IMR-90 (cell line): ENCODE measurements around the gene POU2F1.

Experiments used
- CEBPB ChIP-seq: IDR thresholded peaks from 2 replicates; pipeline ENCODE4 v1.6.1; 2012; ENCODE audit warnings: low read depth, low read length, improper control_type of control experiment
- CHD1 ChIP-seq: IDR thresholded peaks from 2 replicates; pipeline ENCODE4 v1.6.1; 2012; ENCODE audit warnings: low read depth, low read length, improper control_type of control experiment
- CTCF ChIP-seq: conservative IDR thresholded peaks from 2 replicates; pipeline ENCODE4 v1.5.1; 2012; ENCODE audit warnings: mild to moderate bottlenecking, low read depth, low read length, improper control_type of control experiment
- ELK1 ChIP-seq: fragments of 150-350 bp; IDR thresholded peaks from 2 replicates; pipeline ENCODE4 v1.6.1; 2016; ENCODE audit warnings: low read depth, mild to moderate bottlenecking, low read length, moderate library complexity, borderline replicate concordance
- MAFK ChIP-seq: IDR thresholded peaks from 2 replicates; pipeline ENCODE4 v1.6.1; 2012; ENCODE audit warnings: low read depth, low read length, improper control_type of control experiment
- MAZ ChIP-seq: IDR thresholded peaks from 2 replicates; pipeline ENCODE4 v1.6.1; 2012; ENCODE audit warnings: low read depth, mild to moderate bottlenecking, low read length, improper control_type of control experiment, moderate library complexity, borderline replicate concordance
- MXI1 ChIP-seq: IDR thresholded peaks from 2 replicates; pipeline ENCODE4 v1.6.1; 2012; ENCODE audit warnings: low read depth, mild to moderate bottlenecking, low read length, moderate library complexity, borderline replicate concordance
- POLR2A ChIP-seq: IDR thresholded peaks from 2 replicates; pipeline ENCODE4 v1.6.1; 2012; ENCODE audit warnings: mild to moderate bottlenecking, low read depth, low read length
- RAD21 ChIP-seq: IDR thresholded peaks from 2 replicates; pipeline ENCODE4 v1.6.1; 2012; ENCODE audit warnings: low read length, improper control_type of control experiment
- RFX5 ChIP-seq: IDR thresholded peaks from 2 replicates; pipeline ENCODE4 v1.8.0; 2012; ENCODE audit warnings: low read depth, mild to moderate bottlenecking, low read length, moderate library complexity
- SMC3 ChIP-seq: fragments of 150-350 bp; IDR thresholded peaks from 2 replicates; pipeline ENCODE4 v1.6.1; 2016; ENCODE audit warnings: low read depth, mild to moderate bottlenecking, antibody characterized with exemption, low read length, moderate library complexity
- USF2 ChIP-seq: fragments of 150-350 bp; IDR thresholded peaks from 2 replicates; pipeline ENCODE4 v1.6.1; 2017; ENCODE audit warnings: mild to moderate bottlenecking, antibody characterized with exemption, low read length, low read depth

GRCh38 chr1:167301355-167301754 lies 80.7 kb downstream of the POU2F1 start:
- TF ChIP-seq USF2 (no peak), POLR2A (no peak), CTCF (no peak), RAD21 (no peak), CEBPB (no peak), SMC3 (no peak), MXI1 (no peak), RFX5 (no peak), ELK1 (no peak), MAFK (no peak), CHD1 (no peak), MAZ (no peak)
